Right lung (tissue), 5 donors: ENCODE data around the gene PHACTR1. TPM values are rescaled to one million over a fixed set of nuclear protein-coding genes. Genes with fewer than 3 reads are reported as not detected.
"Not testable (repeated sequence)": the region's sequence is repeated elsewhere in the genome, so short reads cannot be mapped to it uniquely, and the experiment has no call there.

Source experiments
- DNase-seq, 2 donors: peaks; one replicate each; pipeline ENCODE4 v3.0.0-alpha.2; 2013
- polyA plus RNA-seq, 5 donors: library from polyadenylated mRNA; unstranded; fragments of 120-200 nt; gene quantifications; one replicate each; pipeline versions ENCODE4 v1.2.1 to v1.2.3, GENCODE V29; 2013; ENCODE audit warnings: inconsistent platforms in 1 of 5, low replicate concordance in 1 of 5; ENCODE audit not compliant: insufficient read length in 5 of 5, insufficient read depth in 1 of 5

PHACTR1 gene
- polyA plus RNA-seq, 5 donors: 11.1 to 16.5 (median 14.5) TPM

DNA sequence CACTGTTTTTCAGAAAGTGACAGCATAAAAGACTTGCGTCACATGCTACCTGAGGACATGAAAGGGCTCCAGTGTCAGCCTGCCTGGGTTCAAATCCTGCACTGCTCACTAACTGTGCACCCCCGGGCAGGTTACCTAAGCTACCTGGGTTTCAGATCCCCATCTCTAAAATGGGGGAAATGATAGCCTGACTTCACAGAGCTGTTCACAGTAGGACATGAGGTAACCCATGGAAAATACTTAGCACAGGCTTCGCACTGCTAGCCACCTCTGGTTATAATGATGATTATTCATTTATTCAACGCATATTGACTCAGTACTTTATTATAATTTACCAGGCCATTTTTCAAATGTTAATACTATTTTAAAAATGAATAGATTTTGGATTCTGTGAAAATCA, 588.7 kb downstream of the PHACTR1 start:
- no peak for DNase-seq

DNA sequence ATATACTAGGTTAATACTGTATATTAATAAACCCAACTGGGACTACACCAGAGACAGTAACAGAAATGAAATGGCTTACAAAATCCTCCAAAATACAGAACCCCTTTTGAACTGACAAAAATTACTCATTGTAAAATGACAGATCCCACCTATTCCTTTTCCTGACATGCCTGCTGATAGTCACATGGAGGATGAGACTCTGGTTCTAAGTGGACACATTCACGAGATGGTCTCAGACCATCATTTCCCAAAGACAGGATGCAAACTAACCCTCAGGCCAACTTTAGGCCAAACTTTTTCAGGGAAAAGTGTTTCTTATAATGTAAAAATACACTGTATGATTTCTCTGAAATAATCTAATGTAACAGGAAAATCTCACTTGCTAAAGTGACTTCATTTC, 589.2 kb downstream of the PHACTR1 start:
- DNase-seq: no peak

DNA sequence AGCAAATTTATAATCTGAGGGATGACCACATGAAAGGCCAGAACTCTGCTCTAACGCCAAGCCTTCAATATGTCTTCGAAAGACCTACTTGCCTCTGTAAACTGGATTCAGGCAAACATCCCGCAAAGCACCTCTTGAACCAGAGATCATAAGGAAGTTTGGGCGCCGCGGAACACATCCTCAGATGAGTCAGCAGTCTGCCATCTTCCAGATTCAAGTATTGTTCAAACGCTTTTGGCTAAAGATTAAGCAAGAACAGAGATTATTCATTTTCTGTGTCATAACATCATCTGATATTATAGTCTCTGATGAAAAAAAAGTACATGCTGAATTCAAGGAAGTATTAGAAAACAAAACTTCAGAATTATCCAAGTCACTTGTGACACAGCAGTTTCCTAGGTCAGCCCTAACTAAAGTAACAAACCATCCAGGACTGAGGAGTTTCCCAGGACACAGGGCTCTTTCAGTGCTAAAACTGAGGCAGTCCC, 591.0 kb downstream of the PHACTR1 start:
- DNase-seq: no peak

DNA sequence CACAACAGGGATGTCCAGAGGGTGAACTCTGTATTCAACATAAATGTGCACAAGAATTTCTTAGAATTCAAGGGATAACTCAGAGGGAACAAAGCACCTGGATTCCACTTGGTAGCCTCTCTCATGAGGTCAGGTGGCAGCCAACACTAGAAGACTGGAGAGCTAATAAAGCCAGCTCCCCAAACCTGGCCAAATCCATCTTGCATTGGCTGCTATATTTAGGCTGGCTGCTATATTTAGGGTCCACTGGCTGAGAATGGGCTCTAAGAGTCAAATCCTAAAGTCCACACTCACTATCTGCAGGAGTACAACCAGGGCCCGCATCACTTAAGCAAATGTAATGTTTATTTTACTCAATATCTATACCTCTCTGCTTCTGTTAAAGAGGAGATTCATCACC, 591.8 kb downstream of the PHACTR1 start:
- DNase-seq: no peak

DNA sequence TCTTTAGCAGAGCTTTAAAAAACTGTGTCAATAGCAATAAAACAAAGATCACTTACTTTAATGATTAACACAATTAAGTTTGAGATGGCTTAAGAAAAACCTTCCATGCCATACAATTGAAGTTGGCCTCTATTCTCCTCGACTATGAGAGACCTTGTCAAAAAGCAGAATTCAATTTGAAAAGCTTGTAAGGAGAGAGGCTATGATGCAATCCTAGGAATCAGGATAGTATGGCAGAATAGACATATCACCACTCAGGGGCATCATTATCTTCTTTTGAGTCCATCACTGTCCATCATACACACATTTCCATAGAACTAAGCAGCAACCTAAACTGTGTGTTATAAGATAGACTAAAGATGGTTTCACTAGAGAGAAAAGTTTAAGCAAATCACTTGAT, 594.6 kb downstream of the PHACTR1 start:
- no peak for DNase-seq

DNA sequence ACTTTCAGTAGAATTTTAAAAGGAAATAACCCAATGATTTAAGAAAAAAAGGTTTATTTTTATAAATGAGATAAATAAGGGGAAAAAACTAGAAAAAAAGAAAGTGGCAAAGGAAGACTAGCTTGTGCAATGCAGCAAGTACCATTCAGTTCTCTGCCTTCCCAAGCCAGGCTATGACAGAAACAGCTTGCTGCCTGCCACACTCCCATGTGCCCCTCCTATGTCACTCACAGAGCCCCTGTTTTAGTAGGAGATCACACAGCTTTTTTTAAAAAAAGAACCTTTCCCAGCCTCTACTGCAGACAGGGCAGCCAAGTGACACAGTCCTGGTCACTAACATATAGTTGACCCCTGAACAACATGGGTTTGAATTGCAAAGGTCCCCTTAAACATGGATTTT, 598.2 kb downstream of the PHACTR1 start:
- no peak for DNase-seq

DNA sequence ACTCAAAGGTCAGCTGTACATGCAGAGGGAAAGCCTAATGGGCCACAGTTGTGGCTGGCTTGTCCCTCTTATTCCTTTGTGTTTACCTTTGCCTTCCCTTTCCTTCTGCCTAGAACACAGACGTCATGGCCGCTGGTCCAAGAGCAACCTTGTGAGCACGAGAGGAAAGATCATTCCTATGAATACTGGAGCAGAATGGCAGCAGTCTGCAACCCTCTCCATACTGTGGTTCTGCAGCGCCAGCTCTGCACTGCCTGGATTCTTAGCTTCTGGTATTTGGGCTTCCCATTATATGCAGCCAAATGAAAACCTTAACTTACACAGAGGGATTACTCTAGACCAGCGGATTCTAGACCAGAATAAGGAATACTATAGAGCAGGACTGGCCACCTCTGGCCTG, 599.3 kb downstream of the PHACTR1 start:
- no peak for DNase-seq

DNA sequence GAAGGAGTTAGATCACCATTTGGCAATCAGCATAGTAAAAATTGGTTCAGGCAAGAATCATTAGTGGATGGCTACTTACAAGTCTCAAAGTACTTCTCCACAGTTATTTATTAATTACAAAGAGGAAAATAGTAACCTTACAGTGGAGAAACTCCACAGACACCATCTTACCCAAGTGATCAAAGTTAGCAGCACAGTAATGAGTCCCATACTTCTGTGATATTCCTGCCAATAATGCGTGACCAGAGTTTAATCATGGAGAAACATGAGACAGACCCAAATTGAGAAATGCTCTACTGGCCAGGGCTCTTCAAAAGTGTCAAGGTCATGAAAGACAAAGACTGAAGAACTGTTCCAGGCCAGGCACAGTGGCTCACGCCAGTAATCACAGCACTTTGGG, 602.3 kb downstream of the PHACTR1 start:
- no peak for DNase-seq

DNA sequence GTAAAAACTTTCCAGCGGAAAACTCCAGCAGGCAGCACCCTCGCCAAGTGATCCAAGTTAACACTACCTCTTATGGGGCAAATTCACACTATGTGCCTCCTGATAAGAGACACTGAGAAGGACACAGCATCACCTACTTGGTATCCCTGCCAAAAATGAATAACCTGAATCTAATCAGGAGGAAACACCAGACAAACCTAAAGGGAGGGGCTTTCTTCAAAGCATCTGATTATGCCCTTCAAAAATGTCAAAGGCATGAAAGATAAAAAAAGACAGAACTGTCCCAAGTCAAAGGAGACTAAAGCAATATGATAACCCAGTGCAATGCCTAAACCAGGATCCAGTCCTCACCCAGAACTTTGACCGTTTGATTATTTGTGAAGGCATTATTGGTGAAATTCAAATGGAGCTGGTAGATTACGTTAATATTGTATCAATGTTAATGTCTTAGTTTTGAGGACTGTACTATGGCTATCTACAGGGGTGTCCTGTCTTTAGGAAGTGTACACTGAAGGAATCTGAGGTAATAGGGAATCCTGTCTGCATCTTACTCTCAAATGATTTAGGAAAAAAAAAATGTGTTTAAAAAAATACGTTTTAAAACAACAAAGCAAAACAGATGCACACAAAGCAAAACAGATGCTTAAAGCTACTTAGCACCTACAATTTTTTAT, 603.5 kb downstream of the PHACTR1 start:
- DNase-seq: no peak

DNA sequence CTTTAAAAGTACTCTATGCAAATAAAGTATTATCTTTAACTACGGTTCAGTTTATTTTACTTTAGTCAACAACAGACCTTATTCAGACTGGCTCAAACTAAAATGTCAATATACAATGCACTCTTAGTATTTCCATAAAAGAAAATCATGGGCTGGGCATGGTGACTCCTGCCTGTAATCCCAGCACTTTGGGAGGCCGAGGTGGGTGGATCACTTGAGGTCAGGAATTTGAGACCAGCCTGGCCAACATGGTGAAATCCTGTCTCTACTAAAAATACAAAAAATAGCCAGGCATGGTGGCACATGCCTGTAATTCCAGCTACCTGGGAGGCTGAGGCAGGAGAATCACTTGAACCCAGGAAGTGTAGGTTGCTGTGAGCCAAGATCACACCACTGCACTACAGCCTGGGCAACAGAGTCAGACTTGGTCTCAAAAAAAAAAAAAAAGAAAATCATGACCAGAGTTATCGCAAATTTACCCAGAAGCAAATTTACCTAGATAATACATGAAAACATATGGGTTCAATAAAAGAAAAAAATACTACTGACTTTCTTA, 609.5 kb downstream of the PHACTR1 start:
- DNase-seq: not testable (repeated sequence)

DNA sequence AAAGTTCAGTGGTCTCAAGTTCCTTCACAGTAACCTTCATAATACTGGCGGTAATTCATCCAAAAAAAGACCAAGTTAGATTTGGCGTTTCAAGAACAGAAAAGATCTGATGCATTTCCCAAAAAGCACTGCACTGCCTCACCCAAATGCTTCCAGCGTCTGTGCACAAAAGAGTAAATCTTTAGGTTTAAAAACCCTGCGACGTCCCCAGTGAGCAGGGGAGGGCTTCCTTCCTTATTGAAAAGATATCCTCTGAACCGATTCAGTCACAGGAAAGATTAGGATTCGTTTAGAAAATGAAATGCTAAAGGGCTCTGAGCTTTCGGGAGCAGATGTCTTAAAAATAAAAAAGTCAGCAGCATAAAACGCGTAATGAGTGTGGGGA, 611.1 kb downstream of the PHACTR1 start:
- no peak for DNase-seq

DNA sequence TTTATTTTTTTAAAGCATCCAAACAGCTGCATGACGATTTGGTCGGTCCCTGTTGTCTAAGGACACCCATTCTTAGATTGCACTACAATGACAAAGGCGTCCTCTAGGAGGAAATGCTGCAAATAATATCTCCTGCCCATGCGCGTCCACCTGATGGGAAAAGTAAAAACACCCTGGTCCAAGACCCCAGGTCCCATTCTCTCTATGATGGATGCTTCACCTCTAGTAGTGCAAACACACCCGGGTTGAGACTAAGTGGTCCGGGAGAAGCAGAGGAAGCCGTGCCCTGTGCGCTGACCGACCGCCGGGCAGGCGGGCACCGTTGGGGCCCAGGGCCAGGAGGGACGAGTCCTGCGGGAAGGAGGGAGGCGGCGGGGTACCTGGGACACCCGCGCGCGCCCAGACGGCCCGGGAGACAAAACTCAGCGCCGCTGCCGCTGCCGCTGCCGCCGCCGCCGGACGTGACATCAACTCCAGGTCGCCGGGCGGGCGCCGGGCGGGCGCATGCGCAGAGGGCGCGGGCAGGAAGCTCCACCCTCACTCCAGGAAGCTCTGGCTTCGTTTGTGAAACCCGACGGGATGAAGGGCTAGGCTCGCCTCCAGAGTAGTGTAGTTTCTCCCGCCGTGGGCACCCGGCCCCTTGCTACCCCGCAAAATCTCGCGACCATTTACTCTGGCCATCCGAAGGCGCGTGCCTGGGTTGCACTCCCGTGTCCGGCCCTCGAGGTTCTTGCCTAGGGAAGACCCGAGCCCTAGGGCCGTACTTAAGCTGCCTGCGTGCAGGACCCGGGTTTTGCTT, 611.7 kb downstream of the PHACTR1 start, which contains the start of gene TBC1D7:
TSS of gene TBC1D7 (minus strand) at position 462 of the 799 bp plus-strand sequence. CDS start 1,639 bp downstream, outside the sequence.
- peak; percentile 91 to 92 for DNase-seq

DNA sequence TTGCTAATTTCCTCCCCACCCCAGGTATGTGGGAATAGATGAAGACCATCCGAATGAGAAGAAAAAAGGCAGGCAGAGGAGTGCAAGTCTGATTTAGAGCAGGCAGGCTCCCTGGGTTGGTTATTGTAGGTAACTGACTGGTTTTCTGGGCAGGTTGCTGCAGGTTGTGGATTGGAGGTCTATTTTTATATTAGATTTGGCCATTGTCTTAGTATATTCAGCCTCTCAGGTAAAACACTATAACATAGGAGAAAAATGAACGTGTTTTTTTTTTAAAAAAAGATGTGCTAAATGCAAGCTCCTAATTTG, 612.3 kb downstream of the PHACTR1 start:
- no peak for DNase-seq

DNA sequence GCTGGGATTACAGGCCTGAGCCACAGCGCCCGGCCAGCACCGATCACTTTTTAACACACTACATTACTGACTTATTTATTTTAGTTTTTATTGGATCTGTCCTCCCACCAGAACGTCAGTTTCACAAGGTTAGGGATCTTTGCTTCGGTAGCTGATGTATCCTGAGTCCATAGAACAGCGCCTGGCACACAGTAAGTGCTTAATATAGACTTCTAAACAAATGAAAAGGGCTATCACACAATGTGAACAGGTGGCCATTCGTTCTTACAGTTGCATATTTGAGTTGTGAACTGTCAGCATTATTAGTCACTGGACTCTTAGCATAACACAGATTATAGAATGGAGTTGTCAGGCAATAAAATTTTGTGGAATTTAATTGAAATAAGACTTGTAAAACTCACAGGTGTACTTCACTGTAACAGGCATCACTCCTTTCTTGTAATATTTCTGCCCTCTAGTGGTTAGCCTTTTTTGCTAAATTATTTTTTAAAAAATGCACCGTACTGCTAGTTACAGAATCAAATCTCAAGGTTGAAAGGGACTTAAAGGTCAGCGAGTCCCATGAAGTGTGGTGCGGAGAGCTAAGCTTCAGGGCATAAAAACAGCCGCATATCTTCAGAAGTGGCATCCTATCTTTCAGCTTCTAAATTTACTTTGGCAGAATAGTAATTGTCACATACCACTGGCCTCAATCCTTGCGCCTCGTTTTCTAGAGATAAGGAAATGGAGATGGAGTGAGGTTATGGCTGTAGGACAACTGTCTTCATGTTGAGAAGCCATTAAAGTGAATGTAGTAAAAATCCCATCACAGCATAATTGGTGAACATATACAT, 615.2 kb downstream of the PHACTR1 start:
- no peak for DNase-seq

DNA sequence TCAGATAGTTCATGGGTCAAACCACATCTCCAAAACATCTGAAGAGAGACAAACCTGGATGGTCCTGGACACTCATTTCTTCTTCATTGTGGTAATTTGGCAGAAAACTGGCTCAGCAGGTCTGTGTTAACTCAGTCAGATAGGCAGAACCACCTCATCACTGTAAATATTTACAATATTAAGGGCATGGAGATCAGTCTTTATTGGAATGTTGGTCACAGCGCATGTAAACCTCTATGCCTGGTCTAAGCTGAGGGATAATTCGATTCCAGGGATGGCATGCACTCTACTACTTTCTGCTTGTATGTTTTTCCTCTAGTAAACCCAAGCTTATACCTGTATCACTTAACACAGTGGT, 615.8 kb downstream of the PHACTR1 start:
- DNase-seq: no peak

DNA sequence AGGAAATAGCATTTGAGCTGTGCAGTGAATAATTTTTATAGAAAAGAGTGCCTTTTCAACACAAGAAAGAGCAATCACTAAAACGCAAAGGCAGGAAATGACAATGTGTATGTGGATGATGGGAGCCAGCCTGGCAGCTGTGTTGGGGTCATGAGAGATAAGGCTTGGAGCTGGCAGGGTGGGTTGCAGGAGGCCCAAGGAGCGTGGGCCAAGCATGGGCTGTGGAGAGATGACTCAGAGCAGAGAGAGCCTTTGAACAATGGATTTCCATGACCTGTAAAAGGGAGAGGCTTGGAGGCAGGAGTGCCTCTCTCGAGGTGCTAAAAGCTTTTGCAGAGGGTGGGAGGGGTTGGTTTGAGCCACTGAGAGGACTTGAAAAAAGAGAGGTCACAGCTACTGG, 618.4 kb downstream of the PHACTR1 start:
- DNase-seq: no peak

DNA sequence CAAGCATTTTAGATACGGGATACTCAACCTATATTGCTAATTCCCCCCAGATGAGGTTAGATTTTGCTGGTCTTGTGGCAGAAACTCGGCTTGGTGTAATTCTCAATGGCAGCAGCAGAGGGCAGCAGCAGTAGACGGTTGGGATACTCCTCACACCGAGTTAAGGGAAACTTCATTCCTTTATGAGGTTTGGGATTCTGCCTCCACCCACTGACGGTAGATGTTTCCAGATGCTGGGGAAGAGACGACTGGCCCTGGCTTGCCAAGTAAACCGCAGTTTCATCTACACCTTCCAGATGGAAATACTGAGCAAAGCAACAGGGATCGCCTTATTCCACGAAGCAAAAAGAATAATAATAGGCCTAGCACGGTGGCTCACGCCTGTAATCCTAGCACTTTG, 620.0 kb downstream of the PHACTR1 start:
- DNase-seq: peak; percentile 52 to 73

DNA sequence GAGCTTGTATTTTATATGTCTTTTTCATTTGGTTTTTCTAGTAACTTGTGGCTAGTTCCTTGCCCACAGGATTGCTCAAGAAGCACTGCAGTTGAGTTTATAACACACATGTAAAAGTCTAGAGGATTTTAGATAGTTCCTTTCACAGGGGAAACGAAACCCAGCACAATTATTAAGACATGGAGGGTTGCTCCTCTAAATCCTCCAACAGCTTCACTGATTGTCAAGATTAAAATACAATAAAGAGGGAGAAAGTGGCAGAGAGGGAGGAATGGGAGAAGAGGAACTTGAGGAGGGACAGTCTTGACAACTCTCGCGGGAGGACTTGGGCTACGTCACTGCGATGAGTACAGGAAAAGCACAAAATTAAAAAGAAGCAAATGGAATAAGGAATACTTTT, 621.5 kb downstream of the PHACTR1 start:
- DNase-seq: no peak
